ENCODE results near the gene MYBPH.

DNA sequence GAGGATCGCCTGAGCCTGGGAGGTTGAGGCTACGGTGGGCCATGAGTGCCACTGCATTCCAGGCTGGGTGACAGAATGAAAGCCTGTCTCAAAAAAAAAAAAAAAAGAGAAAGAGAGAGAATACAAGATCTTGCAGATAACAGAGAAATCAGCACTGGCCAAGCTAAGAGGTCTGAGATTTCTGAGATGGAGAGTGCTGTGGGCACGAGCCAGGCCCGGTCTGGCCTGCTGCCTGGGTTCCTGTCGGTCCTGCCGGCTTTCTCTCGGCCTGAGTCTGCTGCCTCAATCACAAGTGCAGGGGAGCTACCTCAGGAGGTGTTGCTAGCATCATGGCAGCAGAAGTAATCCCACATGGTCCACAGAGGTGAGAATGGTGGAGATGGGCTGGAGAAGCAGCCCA lies 29.1 kb downstream of the MYBPH start:
- TF ChIP-seq, protein P1, sequence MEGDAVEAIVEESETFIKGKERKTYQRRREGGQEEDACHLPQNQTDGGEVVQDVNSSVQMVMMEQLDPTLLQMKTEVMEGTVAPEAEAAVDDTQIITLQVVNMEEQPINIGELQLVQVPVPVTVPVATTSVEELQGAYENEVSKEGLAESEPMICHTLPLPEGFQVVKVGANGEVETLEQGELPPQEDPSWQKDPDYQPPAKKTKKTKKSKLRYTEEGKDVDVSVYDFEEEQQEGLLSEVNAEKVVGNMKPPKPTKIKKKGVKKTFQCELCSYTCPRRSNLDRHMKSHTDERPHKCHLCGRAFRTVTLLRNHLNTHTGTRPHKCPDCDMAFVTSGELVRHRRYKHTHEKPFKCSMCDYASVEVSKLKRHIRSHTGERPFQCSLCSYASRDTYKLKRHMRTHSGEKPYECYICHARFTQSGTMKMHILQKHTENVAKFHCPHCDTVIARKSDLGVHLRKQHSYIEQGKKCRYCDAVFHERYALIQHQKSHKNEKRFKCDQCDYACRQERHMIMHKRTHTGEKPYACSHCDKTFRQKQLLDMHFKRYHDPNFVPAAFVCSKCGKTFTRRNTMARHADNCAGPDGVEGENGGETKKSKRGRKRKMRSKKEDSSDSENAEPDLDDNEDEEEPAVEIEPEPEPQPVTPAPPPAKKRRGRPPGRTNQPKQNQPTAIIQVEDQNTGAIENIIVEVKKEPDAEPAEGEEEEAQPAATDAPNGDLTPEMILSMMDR (IDR thresholded peaks at IDR 0.05; ENCODE audit: low read length): no peak
- TF ChIP-seq EZH2phosphoT487 (IDR thresholded peaks at IDR 0.05; ENCODE audit: low read length): no peak

All from MM.1S (cell line).